Daoy (cell line): ENCODE measurements around the gene PNPLA2. TPM values are rescaled to one million over a fixed set of nuclear protein-coding genes. Genes with fewer than 3 reads are reported as not detected.

Experiments used
- DNase-seq: peaks from one replicate; pipeline ENCODE4 v3.0.0-alpha.2; 2015; ENCODE audit warnings: low read depth
- total RNA-seq: library from RNA; depleted of rRNA; stranded (reverse); fragments of >200 nt; shearing (Covaris generic); gene quantifications from 2 replicates; pipeline ENCODE4 v1.2.3, GENCODE V29; 2014; rRNA removed

The PNPLA2 gene
- total RNA-seq, 1 experiment from 2014 or later: 10.9 TPM

GRCh38 chr11:873706-874105 lies 55.0 kb downstream of the PNPLA2 start:
- no peak for DNase-seq

Other genes with a start within 250 kb of the PNPLA2 start
- 22.0 and 29.2 TPM in 2 replicates for gene PHRF1, start 242.4 kb upstream of the PNPLA2 start, total RNA-seq
- 6.7 and 14.5 TPM in 2 replicates for gene IRF7, start 203.0 kb upstream of the PNPLA2 start, total RNA-seq
- gene CDHR5, start 194.0 kb upstream of the PNPLA2 start, total RNA-seq: not detected in 2 replicates
- gene SCT, start 191.7 kb upstream of the PNPLA2 start, total RNA-seq: not detected in 2 replicates
- not detected in 2 replicates for gene DRD4, start 181.6 kb upstream of the PNPLA2 start, total RNA-seq
- 21.7 and 25.5 TPM in 2 replicates for gene DEAF1, start 123.7 kb upstream of the PNPLA2 start, total RNA-seq
- 7.5 and 15.8 TPM in 2 replicates for gene TMEM80, start 123.1 kb upstream of the PNPLA2 start, total RNA-seq
- 1.8 and 5.4 TPM in 2 replicates for gene EPS8L2, start 112.7 kb upstream of the PNPLA2 start, total RNA-seq
- gene TALDO1, start 71.5 kb upstream of the PNPLA2 start, total RNA-seq: 319 and 455 TPM in 2 replicates
- gene GATD1, start 41.4 kb upstream of the PNPLA2 start, total RNA-seq: 17.3 and 18.4 TPM in 2 replicates
- gene CEND1, start 28.8 kb upstream of the PNPLA2 start, total RNA-seq: 0.51 and 1.2 TPM in 2 replicates
- gene SLC25A22, start 20.6 kb upstream of the PNPLA2 start, total RNA-seq: 11.8 and 14.1 TPM in 2 replicates
- gene PIDD1, start 13.7 kb upstream of the PNPLA2 start, total RNA-seq: 3.5 and 10.4 TPM in 2 replicates
- gene RPLP2, start 8.9 kb upstream of the PNPLA2 start, total RNA-seq: 693 and 756 TPM in 2 replicates
- 5.3 and 9.0 TPM in 2 replicates for gene CRACR2B, start 9.0 kb downstream of the PNPLA2 start, total RNA-seq
- 246 and 253 TPM in 2 replicates for gene CD151, start 14.0 kb downstream of the PNPLA2 start, total RNA-seq
- 75.7 and 113 TPM in 2 replicates for gene POLR2L, start 23.6 kb downstream of the PNPLA2 start, total RNA-seq
- 29.3 and 37.3 TPM in 2 replicates for gene TSPAN4, start 23.9 kb downstream of the PNPLA2 start, total RNA-seq
- 38.5 TPM in 2 replicates for gene CHID1, start 91.9 kb downstream of the PNPLA2 start, total RNA-seq
- 14.3 and 15.8 TPM in 2 replicates for gene AP2A2, start 107.0 kb downstream of the PNPLA2 start, total RNA-seq
- gene MUC6, start 217.8 kb downstream of the PNPLA2 start, total RNA-seq: not detected in 2 replicates